Testis (tissue), 2 donors: ENCODE data around the gene CFAP61.

ENCODE experiments used
- CTCF ChIP-seq, 3 experiments: fragments of 450-650 bp in 2 of 3; fragments of 200-600 bp in 1 of 3; sonication (generic) in 1 of 3; IDR thresholded peaks; one replicate each; pipeline ENCODE4 v1.5.1; 2016 to 2019; ENCODE audit warnings: antibody characterized with exemption in 3 of 3, mild to moderate bottlenecking in 2 of 3, moderate library complexity in 1 of 3
- POLR2A ChIP-seq: fragments of 450-650 bp; IDR thresholded peaks from one replicate; pipeline ENCODE4 v1.6.1; 2017; ENCODE audit warnings: antibody characterized with exemption, mild to moderate bottlenecking, moderate library complexity

- TF ChIP-seq CTCF (IDR thresholded peaks at IDR 0.05) (no peak), POLR2A (no peak)
Measured at GRCh38 chr20:20217621-20218020, 165.3 kb downstream of the CFAP61 start.
